Neural cell (in vitro differentiated cells): Measurements from ENCODE around the gene OTOG.

Experiments
- CTCF ChIP-seq: fragments of 450-650 bp; IDR thresholded peaks from 2 replicates; pipeline ENCODE4 v1.5.1; 2014; ENCODE audit warnings: antibody characterized with exemption, mild to moderate bottlenecking, moderate library complexity; ENCODE audit not compliant: poor library complexity, severe bottlenecking
- EP300 ChIP-seq: fragments of 450-650 bp; conservative IDR thresholded peaks from 2 replicates; pipeline ENCODE4 v1.6.1; 2014; ENCODE audit warnings: antibody characterized with exemption, mild to moderate bottlenecking, moderate library complexity; ENCODE audit not compliant: poor library complexity, severe bottlenecking
- EZH2 ChIP-seq: fragments of 200-600, 300-800 bp; shearing (Covaris generic), sonication (generic); IDR thresholded peaks from 2 replicates; pipeline ENCODE4 v1.6.1; 2014; ENCODE audit warnings: antibody characterized with exemption, low read length, borderline replicate concordance, mild to moderate bottlenecking; ENCODE audit not compliant: insufficient read depth, poor library complexity, severe bottlenecking
- MXI1 ChIP-seq: fragments of 450-650 bp; conservative IDR thresholded peaks from 2 replicates; pipeline ENCODE4 v1.6.1; 2014; ENCODE audit warnings: antibody characterized with exemption, mild to moderate bottlenecking; ENCODE audit not compliant: poor library complexity, severe bottlenecking
- POLR2AphosphoS5 ChIP-seq: IDR thresholded peaks from 2 replicates; pipeline ENCODE4 v1.6.1; 2012
- RAD21 ChIP-seq: fragments of 450-650 bp; conservative IDR thresholded peaks from 2 replicates; pipeline ENCODE4 v1.6.1; 2014; ENCODE audit warnings: antibody characterized with exemption, mild to moderate bottlenecking, moderate library complexity
- REST ChIP-seq: IDR thresholded peaks from 2 replicates; pipeline ENCODE4 v1.6.1; 2012; ENCODE audit warnings: borderline replicate concordance
- SMC3 ChIP-seq: fragments of 450-650 bp; conservative IDR thresholded peaks from 2 replicates; pipeline ENCODE4 v1.6.1; 2014; ENCODE audit warnings: antibody characterized with exemption, mild to moderate bottlenecking, moderate library complexity; ENCODE audit not compliant: poor library complexity
- TAF1 ChIP-seq: IDR thresholded peaks from 2 replicates; pipeline ENCODE4 v1.6.1; 2012; ENCODE audit warnings: low read depth

GRCh38 chr11:17538731-17539130 lies 8.3 kb upstream of the OTOG start:
- TF ChIP-seq CTCF (no peak), TAF1 (no peak), POLR2AphosphoS5 (no peak), EZH2 (no peak), SMC3 (no peak), REST (no peak), MXI1 (no peak), EP300 (no peak), RAD21 (no peak)
